NCI-H1694 treated with DMSO at 0.1 percent for 48 hours (cell line): ENCODE results near the gene ARHGAP22.
A peak's percentile ranks its signal among the peaks of the same experiment; 100 is the strongest.

Experiments used
- DNase-seq: peaks from one replicate; lab custom pipeline; 2025; lab: John Stamatoyannopoulos, UW

ARHGAP22 gene

GRCh38 chr10:48552946-48553564 lies 51.8 kb downstream of the ARHGAP22 start:
- DNase-seq, result no peak

- peak; percentile 92 for DNase-seq
These were observed 52.8 kb downstream of the ARHGAP22 start for GRCh38 chr10:48551861-48552591.

- DNase-seq, result no peak
These were observed 53.9 kb downstream of the ARHGAP22 start for GRCh38 chr10:48550977-48551376.

DNA sequence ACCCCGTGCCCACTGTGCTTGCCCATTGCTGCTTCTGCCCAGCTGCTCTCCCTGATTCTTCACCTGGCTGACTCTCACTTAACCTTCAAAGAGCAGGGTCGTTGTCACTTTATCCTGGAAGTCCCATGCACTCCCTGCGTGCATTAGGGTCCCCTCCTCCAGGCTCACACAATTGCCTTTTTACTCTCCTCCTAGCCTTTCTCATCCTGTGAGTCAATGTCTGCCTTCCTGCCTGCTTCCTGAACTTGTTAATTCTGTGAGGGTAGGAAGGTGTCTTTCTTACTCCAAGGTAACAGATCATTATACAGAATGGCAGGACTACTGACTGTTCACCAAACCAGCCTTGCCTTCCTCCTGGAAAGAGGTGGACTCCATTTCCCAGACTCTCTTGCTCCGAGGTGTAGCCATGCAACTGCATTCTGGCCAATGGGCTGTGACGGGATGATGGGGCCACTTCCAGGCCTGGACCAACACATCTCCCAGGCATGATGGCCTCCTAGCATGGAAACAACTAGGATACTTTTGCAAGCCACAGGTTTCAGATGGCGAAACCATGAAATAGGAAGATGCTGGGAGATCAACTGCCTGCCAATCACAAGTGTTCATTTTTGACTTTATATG lies 54.7 kb downstream of the ARHGAP22 start:
- DNase-seq, result no peak

- no peak for DNase-seq
These were observed 55.6 kb downstream of the ARHGAP22 start for GRCh38 chr10:48549236-48549635.

DNA sequence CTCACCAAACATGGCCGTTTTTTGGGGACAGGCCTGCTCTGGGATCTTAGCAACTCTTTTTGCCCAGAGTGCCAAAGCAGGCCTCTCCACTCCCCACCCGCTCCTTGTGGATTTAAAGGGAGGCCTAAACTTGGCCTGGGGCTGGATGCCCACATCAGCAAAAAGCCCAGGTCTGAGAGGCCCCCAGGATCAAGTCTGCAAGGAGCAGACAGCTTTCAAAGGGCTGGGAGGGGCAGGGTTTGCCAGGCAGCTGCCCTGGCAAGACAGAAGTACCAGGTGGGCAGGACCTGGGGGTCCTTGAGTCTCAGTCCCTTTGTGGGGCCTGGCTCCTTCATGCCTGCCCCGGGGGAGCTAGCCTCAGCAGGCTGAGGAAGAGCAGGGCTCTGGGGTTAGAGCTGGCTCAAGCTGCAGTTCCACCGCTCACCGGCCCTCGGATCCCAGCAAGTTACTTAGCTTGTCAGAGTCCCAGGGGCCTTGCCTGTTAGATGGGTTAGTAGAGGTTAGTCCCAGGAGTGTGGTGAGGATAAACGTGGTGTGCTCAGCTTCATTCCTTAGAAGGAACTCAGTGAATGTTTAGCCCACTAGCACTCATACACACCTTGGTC lies 56.2 kb downstream of the ARHGAP22 start:
- no peak for DNase-seq

DNA sequence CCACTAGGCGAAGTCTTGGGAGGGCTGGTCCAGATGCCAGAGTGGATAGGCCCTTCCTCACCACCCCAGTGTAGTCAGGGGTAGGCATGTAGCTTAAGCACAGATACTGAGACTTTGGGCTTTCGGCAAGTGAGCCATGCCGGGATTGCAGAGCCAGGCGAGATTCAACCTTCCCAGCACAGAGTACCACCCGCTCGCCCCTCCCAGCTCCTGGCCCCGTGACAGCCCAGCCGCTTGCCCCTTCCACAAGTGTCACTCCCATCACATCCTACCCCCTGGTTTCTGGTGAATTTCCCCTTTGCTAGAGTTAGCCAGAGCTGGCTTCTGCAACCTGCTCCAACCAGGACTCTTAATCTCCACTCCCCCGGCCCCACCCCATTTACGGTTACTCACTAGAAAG lies 56.9 kb downstream of the ARHGAP22 start:
- no peak for DNase-seq

- no peak for DNase-seq
These were observed 57.6 kb downstream of the ARHGAP22 start for GRCh38 chr10:48547061-48547895.

DNA sequence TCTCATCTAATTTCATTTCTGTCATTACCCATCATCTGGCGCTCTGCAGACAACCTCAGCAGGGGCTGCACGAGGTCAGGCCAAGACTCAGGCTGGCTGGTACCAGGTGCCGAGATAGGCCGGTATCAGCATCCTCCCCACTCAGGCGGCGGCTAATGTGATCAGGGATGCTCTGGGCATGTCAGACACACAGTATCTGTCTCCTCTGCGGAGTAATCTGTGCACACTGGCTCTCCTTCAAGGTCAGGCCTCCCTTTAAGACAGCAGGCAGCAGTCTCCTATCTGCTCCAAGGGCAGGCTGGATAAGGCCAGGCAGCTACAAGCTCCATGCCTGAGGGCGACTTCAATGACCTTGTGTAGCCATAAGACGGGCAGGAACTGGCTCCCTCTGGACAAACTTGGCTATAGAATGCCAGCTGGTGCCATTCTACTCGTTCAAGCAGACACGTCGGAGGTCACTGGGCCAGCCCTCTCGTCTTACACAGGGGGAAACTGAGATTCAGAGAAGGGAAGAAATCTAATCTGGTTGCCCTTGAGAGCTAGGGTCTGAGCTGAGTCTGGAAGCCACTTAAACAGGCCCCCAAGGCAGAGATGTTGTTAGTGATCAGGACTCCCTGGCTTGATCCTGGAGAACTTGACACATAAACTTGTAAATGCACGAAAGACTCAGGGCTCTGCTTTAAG lies 59.3 kb downstream of the ARHGAP22 start:
- DNase-seq, result no peak

- no peak for DNase-seq
These were observed 61.6 kb downstream of the ARHGAP22 start for GRCh38 chr10:48543182-48543844.

DNA sequence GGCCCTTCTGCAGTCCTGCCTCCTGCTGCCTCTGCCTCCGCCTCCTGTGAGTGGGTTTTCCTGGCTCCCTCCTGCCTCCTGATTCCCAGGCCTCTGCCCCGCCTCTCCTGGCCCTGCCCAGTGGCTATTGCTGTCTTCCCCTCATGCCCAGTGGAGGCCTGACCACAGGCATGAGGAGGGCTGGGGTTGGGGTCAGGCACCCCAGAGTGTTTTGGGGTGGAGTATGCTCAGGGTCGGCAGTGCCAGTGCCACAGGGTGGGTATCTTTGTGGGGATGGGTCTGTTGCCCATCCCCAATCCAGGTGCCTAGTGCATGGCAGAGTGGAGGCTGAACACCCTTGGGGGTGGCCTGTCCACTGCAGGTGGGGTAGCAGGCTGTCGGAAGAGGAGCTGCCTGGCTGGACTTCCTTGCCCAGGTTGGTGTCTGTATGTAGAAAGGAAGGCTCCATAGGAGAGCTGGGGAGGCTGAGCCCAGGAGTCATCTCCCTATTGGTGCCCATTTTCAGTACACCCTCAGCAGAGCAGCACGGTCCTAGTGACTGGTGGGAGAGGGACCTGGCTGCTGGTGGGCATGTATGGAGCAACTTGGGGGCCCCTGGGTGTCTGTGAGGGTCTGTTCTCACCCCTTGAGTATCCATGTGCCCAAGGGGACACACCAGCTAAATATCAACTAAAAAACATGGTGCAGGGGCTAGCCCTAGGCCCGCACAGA lies 62.2 kb downstream of the ARHGAP22 start:
- DNase-seq, result no peak

DNA sequence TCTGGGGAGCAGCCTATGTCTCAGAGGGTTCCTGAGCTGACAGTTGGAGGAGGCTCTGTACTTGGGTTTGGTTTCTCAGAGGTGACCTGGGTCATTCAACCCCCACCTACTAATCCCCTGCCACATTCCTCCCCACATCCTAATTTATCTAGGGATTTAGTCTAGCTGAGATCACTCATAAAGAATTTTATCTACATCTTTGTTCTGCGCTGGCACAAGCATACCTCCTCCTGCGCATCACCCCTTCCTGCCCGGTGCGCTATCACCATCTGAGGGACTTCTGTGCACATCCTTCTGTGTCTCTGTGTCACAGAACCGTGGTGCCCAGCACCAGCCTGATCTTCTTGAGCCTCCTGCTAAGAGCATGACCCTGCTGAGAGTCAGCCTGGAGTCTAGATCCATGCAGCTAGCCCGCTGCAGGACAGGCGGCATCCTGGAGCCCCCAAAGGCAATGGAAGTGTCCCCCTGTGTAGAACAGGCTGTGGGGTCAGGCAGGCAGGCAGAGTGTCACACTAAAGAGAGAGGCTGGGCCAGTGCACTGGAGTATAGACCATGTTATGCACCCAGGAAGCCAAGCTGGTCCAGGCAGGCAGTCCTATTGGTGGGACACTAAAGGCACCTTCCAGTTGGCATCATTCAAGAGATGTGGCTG lies 63.6 kb downstream of the ARHGAP22 start:
- no peak for DNase-seq

DNA sequence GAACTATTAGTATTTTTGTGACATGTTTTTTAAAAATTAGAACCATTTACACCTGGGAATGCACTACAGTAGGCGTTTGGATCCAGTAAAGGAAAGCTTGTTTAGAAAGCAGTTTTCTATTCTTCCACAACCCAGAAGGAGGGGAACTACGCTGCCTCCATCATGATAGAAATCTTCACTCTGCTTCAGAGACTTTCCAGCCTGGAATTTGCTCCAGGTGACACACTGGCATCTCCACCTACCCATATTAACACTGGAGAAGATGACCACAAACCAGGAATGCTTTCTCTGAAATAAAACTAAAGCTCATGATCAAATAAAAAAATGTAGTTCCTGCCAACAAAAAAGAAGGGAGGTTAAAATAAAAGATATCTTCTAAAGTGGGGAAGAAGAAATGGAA lies 66.3 kb downstream of the ARHGAP22 start:
- DNase-seq, result no peak

DNA sequence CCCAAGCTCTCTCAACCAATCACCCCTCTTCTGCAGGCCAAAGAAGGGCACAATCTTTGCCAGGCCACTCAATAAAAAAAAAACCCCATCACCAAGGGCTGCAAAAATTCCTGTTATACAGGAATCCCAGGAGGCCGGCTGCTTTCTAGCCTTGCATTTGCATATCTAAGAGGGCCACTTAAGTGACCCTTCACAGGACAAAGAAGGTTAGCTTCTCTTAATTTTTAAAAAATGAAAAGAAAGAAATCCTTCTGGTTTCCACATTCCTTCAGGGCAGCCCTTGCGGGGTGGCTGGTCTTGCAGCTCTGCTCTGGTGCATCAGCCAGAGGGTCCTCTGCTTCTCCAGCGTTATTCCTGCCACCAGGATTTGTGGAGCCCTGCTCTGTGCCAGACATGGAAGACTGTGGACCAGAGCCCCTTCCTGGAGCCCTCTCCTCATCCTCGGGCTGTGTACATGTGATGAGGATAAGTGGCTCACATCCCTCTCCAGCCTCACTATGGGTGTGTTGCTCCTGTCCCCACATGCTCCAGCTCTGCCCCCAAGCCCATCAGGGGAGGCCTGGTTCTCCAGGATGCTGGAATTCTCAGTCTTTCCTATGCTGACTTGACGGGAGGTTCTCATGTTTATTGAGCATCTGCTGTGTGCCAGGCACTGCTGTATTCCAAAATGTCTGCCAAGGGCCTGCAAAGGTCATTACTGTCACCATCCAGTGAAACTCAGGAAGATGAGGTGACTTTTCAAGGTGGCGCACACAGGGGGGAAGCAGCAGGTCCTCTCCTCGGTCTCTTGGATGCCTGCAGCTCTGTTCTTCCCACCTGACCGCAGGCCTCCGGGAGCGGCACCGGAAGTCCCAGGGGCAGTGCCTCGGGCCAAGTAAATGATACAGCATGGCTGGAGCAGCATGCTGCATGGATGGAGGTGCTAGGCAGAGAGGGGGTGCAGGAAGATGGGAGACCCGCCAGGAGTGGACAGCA lies 67.7 kb downstream of the ARHGAP22 start:
- no peak for DNase-seq

- no peak for DNase-seq
These were observed 68.7 kb downstream of the ARHGAP22 start for GRCh38 chr10:48536156-48536500.

GRCh38 chr10:48535416-48536155 lies 69.3 kb downstream of the ARHGAP22 start:
- no peak for DNase-seq

DNA sequence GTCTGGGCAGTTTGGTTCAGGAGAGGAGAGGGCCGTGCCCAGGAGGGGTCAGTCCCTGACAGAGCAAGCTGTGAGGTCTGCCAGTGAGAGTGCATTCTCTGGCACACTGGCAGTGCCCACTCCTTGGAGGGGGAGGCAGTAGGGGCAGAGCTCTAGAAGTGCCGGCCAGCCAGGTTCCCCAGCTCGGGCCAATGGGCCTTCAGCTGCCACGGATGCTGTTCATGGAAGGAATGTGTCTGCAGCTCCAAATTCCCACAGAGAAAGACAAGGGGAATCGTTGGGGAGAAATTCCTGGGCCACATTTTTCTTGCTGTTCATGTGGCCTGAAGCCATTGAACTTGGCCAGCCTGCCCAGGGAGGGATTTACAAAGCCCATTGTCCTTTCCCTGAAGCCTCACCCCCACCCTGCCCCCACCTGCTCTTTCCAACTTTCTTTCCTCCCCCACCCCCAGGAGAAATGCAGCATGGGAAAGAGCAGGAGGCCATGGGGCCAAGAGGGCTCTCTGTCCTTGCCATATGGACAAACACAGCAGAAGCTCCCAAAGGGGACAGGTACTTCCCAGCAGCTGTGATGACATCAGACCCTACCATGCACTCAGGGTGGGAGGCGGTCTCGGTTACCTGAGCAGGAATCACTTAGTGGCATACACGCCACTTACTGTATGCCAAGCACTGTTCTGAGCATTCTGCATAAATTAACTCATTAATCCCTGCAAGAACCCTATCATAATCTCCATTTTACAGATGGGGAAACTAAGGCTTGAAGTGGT lies 70.7 kb downstream of the ARHGAP22 start:
- no peak for DNase-seq
